Hematopoietic multipotent progenitor cell treated with erythropoietin and hydrocortisone succinate and interleukin-3 and kit ligand, for 4 days (in vitro differentiated cells): Measurements from ENCODE around the gene XRRA1.

Source experiments
- DNase-seq: peaks from one replicate; pipeline ENCODE4 v3.0.0-alpha.2; 2015

XRRA1 gene

DNA sequence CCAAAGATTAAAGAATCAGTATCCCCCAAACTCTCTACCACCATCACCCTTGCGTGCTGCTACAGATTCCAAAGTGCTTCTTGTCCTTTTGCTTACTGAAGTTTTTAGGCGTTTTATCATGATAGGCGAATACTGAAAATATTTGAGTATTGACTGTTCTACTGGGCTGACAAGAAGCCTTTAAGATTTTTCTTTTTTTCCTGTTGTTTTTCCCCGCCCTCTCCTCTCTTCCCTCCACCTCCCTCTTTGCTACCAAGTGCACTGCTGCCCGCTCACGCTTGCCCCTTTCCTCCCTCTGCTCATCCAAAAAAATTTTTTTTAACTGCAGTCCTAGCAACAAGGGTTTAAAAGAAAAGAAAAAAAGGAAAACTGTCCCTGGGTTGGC lies 854 bp upstream of the XRRA1 start:
- DNase-seq: peak; percentile 21

DNA sequence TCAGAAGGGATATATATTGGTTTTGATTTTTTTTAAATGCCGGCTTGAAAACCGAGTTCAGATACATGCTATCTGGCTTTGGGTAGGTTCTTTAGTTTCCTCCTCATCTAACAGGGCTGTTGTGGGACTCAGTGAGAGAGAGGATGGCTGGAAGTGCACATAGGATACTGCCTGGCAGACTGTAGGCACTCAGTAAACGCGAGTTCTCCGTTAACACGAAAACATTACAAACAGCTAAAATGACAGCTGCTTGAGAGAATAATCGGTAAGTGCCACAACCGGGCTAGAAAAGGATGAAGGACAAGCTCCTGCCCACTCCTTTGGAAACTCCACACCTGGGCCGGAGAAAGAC lies 369 bp downstream of the XRRA1 start:
- peak; percentile 35 for DNase-seq

DNA sequence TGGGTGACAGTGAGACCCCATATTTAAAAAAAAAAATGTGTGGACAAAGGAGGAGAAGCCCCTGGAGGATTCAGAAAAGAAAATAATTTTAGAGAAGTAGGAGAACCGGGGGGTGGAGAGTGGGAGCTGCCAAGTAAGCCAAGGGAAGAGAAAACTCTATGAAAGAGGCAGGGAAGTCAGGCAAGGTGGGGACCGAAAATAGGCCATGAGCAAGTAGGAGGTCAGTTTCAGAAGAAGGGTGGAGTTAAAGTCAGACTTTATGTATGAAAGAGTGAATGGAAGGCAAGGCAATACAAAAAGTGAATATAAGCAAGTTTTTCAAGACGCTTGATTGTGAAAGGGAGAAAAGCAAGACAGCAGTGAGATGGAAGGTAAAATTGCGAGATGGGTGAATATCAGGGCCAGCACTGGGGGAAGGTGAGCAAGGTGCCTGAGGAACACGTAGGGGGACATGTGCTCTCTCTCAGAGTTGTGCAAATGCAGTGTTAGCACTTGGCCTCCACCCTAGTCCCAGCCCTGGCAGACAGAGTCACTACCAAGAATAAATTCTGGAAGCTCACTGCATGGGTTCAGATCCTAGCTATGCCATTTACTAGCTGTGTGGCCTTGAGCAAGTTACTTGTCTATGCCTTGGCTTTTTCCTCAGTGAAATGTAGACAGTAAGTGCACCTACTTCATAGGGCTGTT lies 6.7 kb downstream of the XRRA1 start:
- DNase-seq: no peak

DNA sequence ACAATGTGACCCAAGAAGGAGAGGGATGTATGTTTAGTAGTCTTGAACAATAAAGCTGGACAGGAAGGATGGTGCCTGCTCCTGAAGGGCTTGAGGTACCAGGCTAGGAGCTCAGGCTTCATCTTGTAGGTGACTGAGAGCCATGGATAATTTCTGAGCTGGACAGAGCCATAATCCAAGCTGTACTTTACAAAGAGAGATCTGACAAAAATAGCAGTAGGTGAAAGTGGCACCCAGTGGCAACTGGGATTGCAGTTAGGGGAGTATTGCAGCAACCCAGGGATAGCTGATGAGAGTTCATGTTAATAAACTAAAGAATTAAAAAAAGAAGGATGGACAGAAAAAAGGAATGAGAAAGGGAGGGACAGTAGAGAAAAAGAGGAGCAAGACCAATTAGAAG lies 7.4 kb downstream of the XRRA1 start:
- no peak for DNase-seq

DNA sequence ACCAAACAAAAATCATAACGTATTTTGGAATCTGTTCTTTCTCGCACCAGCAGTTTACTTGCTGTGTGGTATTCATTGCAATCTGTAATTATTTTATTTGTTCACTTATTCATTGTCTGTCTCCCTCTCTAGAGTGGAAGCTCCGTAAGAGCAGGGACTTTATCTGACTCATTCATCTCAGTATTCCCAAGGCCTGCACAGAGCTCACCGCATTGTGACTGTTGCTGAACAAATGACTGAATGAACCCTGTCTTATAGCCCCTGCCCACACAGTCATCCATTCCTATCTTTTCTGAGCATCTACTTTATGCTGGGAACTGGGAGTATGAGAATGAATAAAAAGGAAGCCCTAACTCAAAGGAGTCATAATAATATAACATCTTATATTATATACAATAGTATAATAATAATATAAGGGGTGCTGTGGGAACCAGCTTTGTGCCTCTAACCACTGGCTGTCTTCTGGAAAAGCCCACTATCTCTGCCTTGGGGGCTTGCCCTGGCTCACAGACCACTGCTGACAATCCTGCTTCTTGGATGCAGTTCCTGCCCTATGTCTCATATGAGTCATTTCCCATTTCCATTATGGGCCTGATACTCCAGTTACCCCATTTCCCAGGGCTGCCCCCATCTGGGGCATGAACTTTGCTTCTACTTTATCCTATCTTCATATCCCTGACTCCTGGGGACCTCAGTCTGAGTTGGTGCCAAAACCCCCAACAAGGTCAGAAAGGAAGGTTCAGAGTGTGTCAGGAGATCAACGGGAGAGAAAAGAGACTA lies 11.0 kb downstream of the XRRA1 start:
- DNase-seq: no peak

DNA sequence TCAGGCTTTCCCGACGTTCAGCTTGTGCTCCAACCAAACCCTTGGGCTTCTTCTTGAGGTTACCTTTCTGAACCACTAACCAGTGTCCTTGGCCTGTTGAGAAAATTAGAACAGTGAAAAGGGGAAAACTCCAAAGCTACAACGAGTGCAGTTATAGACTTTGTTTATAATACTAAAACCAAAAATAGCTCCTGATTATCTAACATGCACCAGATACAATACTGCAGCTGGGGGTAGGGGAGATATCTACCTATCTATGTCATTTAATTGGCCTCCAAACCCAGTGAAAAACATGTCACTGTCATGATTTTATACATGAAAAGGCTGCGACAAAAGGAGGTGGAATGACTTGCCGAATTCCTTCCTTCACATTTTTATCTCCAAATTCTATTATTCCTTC lies 11.9 kb downstream of the XRRA1 start:
- no peak for DNase-seq

DNA sequence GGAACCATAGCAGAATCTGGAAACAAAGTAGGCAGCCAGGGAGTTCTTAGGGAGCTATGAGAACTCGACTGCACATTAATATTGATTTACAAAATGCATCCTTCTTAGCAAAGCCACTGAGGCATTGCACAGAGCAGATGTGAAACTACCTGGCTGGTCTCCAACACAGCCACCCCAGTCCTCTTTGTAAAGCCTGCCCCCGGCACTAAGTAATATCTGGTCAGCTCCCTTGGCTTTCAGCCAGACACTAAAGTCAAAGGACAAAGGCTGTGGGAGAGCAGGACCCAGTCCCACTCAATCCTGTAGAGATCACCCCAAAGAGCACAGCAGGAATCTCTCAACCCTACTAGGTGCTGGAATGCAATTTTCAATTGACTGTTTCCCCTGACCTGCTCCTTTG lies 12.8 kb downstream of the XRRA1 start:
- DNase-seq: no peak

DNA sequence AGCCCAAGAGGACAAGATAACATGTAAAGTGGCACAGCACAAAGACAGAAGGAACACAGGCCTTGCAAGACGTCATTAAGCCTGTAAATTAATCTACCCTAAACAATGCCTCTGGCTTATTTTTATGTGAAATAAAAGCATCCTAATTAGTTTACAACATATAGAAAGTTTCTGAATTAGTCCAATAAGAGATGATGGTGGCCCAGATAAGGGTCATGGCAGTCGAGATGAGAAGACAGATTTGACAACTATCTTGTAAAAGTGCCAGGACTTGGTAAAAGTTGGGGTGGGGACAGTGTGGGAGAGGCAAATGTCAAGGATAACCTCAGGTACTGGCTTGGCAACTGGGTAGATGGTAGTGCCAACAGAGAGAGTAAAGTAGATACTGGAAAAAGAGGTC lies 13.6 kb downstream of the XRRA1 start:
- no peak for DNase-seq

DNA sequence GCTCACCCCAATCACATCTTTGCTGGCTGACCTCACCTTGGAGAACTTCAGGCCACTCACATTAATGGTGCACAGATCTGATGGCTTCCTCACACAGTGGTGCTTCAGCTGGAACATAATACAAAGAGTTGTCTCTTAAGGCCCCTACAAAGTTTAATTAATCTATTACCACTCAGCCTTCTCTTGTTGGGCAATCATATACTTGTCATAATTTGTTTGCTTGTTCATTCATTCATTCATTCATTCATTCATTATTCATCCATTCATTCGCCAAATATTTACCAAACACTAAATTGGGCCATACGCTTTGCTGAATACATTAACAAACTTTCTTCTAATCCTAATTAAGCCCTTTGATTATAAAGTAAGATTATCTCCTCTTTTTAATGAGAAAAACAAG lies 15.1 kb downstream of the XRRA1 start:
- DNase-seq: no peak

DNA sequence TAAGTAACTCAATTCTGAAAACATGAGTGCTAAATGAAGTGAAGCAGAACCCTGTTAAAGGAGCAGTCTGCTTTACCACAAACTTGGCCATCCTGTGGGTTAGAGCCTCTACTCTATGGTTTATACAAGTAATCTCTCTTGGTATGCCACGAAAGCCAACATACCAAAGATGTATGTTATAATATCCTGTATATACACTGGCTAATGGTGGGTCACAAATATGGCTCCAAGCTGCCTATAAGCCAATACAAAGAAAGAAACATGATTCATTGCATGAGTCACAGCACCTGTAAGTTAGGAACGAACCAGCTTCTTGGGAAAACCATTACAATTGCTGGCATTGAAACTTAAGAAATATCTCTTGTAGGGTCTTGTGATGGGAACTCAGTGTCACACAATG lies 16.1 kb downstream of the XRRA1 start:
- DNase-seq: no peak

DNA sequence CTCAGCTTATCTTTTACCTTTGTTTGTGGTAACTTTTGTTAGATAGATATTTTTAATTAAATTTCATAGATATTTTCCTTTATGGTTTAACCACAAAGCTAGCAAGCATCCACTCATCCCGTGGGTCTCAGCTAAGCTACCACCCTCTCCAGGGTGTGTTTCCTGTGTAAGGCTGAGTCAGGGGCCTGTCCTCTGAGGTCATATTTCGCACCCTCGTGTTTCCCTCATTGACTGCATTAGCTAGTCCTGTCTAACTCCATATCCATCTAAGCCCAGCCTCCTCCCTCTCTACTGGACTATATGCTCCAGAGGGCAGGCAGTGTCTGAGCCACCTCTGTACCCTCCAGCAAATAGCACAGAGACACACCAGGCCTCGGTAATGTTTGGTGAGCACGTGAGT lies 16.7 kb downstream of the XRRA1 start:
- no peak for DNase-seq

DNA sequence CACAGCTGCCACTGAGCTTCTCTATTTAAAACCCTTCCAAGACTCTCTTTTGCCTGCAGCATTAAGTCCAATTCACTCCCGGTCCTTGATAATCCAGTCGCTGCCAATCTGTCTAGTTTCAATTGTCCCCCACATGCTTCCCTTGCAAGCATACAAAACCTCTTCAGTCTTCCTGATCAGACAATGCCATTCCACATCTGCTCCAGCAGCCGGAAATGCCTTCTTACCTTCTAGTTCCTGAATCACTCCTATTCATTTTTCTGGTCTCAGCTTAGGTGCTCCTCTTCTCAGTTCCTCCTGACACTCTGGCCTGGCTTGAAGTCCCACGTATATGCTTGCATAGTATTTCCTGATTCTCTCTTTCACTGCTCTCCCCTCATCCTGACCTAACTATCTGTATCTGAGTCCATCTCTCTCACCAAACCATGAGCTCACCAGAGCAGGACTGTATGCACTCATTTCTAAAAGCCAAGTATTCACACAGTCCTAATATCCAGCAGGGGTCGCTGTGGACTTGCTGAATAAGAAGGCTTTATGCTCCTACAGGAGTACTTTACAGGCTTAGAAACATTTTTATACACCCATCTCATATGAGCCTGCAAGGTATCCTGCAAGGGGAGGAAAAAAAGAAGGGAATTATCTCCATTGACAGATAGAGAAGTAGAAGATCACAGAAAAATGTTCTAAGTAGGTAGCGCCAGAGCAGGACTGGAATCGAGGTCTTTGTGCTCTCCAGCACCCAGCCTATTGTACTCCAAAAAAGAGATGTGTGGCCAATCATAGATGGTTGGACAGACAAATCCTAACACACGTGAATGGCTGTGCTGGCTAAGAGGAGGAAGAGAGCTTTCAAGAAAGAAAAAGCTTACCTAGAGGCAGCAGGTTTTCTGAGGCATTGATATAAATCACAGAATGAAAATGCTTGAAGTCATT lies 19.2 kb downstream of the XRRA1 start:
- peak; percentile 95 for DNase-seq

DNA sequence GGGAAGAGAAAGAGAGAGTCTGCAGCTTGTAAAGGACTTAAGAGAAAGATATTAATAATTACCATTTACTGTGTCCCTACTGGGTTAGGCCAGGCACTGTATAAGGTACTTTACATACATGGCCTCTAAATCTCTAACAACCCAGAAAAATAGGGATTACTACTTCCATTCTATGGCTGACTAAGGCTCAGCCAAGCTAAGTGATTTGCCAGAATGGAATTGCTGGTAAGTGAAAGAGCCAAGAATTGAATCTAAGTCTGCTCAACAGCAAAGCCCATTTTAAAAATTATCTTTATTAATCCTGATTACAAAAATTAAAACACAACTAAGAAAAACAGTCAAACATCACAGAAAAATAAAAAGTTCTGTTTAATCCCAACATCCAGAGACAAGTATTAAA lies 21.4 kb downstream of the XRRA1 start:
- no peak for DNase-seq

DNA sequence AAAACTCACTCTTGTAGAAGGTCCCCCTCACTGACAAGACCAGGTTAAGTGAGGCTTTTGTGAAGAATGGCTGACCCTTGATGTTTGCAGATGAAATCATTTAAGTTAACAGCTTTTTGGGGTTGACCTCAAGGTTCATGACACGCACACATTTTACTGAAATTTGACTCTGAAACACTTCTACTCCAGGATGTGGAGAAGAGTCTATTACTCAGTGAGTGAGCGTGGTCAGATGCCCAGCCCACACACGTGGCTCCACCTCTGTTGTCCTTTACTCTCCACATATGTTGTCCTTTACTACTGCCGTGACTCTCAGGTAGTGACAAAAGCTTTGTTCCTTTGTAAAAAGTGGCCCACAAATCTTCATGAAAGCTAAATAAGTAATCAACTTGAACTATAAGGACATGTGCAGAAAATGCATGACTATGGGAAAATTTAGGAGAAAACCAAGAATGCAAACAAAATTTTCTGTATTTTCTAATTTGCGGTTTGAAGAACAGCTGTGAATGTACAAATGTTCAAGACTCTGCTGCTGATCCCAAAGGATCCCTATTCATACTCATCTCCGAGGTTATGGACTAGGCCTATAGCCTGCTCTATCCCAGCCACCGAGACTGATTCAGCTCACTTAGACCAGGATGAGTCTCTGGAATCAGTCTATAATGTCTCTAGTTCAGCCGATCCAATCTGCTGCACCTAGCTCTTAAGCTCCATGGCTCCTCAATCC lies 22.4 kb downstream of the XRRA1 start:
- no peak for DNase-seq

DNA sequence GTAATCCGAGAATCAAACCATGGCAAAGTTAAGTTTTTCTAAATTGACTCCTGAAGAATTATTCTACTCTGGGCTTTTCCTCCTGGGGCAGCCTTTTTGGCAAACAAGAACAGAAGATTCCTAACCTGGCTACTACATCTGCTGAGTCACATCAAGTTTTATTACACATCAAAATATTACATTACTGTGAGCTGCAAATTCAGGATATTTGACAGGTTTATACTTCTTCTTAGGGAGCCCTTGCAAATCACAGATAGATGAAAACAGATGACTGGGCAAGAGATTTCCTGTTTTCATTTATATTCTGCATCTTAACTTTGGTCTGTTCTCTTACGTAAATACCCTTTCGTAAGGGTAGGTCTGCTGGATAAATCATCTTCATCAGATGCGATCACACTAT lies 23.6 kb downstream of the XRRA1 start:
- no peak for DNase-seq

DNA sequence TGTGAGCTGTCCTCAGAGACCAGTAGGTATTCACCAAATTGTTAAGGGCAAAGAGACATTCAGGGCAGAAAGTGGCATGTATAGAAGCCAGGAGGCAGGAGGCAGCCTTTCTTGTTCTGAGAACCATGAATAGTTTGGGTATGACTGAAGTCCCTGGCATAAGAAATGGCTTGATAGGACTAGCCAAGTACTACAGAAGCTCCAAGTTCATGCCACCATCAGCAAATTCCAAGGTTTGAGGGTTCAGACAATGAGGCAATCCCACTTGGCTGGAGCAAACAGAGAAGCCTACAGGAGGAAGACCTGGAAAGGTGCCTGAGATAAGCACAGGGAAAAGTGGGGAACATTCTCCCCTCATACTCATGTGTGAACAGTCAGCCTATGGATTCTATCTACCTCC lies 25.8 kb downstream of the XRRA1 start:
- no peak for DNase-seq

DNA sequence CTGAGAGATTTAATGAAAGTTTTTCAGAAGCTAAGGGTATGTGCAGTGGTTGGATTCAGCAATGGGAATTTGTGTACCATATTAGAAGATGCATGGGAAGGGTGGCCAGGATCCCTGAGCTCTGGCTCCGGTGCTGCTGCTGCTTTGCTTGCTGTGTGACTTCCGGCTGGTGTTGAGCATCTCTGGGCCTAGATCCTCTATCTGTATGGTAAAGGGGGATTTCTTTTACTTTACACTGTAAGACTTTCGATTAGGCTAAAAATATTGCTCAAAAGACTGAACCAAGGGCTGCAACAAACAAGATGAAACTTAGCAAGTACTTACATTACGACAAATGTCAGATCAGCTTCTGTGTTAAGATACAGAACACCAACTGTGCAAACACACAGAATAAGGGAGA lies 39.1 kb downstream of the XRRA1 start:
- DNase-seq: no peak

DNA sequence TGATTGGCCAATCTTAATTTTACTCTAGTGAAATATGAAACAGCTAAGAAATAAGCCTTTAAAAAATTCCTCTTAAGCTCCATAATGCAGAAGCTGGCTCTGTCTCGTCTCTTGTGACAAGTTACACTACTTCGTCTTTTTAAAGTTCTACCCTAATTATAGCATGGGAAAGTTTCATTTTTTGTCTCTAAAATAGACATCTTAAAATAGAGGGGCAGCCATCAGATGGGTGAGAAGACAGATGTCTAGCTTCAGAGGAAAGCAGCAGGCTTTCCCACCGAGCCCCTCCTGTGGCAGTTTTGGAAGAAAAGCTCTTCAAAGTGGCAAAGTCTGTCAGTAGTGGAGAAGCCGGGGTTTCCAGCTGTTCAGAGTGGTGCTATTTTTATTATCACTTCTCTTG lies 39.5 kb downstream of the XRRA1 start:
- DNase-seq: no peak

DNA sequence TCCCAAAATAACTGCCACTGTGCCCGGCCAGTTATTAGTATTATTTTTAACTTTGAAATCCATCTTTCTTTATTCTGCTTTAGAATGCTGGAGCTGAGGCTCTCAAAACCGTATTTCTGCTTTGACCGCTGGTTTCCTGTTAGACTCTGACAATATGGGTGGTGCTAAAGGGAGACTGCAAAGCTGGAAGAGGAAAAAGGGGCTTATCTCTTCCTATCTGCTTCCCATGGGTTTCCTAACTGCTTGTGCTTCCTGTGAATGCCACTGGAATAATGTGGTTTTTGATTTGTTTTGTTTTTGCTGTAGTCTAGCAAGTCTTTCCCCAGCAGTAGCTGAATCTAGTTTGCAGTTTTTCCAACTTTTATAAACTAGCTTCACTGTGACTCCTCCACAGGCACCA lies 43.6 kb downstream of the XRRA1 start:
- DNase-seq: peak; percentile 14

DNA sequence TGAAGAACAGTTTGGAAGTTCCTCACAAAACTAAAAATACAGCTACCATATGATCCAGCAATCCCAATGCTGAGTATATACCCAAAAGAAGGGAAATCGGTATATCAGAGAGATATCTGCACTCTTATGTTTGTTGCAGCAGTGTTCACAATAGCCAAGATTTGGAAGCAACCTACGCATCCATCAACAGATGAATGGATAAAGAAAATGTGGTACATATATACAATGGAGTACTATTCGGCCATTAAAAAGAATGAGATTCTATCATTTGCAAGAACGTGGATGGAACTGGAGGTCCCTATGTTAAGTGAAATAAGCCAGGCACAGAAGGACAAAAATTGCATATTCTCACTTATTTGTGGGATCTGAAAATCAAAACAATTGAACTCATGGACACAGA lies 46.5 kb downstream of the XRRA1 start:
- no peak for DNase-seq

DNA sequence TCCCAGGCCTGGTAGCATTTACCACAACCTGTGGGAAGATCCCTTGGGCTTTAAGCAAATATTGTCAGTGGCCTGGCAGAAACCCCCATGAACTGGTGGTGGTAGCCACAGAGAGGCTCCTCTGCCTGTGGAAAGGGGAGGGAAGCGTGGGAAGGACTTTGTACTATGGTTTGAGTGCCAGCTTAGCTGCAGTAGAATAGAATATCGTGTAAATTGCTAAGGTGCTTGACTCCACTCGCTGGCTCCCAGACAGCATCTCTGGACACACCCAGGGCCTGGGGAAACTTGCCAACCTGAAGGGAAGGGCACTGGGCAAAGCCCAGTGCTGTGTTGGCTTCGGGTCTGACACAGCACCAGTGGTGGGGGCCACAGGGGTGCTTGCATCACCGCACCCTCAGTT lies 52.6 kb downstream of the XRRA1 start:
- DNase-seq: no peak

DNA sequence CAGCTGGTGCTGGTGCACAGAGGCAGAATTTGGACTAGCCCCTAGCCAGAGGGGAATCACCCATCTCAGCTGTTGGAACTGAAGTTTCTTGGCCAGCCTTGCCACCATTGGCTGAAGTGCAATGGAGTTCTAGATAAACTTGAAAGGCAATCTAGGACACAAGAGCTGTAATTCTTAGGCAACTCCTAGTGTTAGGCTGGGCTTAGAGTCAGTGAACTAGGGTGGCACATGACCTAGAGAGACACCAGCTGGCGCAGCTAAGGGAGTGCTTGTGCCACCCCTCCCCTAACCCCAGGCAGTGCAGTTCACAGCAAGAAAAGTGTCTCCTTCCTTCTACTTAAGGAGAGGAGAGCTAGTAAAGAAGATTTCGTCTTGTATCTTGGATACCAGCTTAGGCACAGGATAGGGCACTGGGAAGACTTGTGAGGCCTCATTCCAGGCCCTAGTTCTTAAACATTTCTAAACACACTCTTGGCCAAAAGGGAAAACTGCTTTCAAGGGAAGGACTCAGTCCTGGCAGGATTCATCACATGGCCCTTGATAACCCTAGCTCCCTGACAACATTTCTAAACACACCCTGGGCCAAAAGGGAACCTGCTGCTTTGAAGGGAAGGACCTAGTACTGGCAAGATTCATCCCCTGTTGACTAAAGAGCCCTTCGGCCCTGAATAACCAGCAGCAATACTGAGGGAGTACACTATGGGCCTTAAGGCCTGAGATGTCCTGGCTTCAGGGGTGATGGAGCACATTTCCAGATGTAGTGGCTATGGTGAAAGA lies 53.4 kb downstream of the XRRA1 start:
- DNase-seq: no peak
